Posterior cingulate gyrus (tissue), 11 donors: ENCODE results near the gene MAGEC1.
"Not testable (repeated sequence)": the region's sequence is repeated elsewhere in the genome, so short reads cannot be mapped to it uniquely, and the experiment has no call there.

Source experiments
- DNase-seq, 10 donors: peaks; one replicate each; pipeline versions ENCODE4 v3.0.0 to v3.0.0-alpha.2; 2020 to 2021; ENCODE audit warnings: mixed read lengths in 3 of 10
- intact Hi-C: fragments of 100-400 bp; cut with DNase I; formaldehyde crosslinking; loops from one replicate; pipeline ENCODE4 v1.15.1; 2023

Gene MAGEC1

GRCh38 chrX:141903400-141904155 lies at the start of gene MAGEC1:
Gene MAGEC1 (plus strand): TSS chrX:141903894. CDS start chrX:141905073, 1,179 bp downstream.
- peak in 1 of 10 donors; percentile 84 for DNase-seq
- intact Hi-C loops: no loop called here

- intact Hi-C loops: no loop called here
- no peak for DNase-seq
These were observed 46.2 kb upstream of the MAGEC1 start for GRCh38 chrX:141857479-141857878.

GRCh38 chrX:141879616-141880015 lies 24.1 kb upstream of the MAGEC1 start:
- DNase-seq: no peak
- intact Hi-C loops: no loop called here

- DNase-seq: not testable (repeated sequence)
These were observed 14.9 kb upstream of the MAGEC1 start for GRCh38 chrX:141888811-141889210.

GRCh38 chrX:141894733-141895132 lies 9.0 kb upstream of the MAGEC1 start:
- intact Hi-C loops: no loop called here
- no peak for DNase-seq

More at GRCh38 chrX:141888811-141889210, 14.9 kb upstream of the MAGEC1 start:
- intact Hi-C loops: not testable (repeated sequence)

GRCh38 chrX:141897690-141898089 lies 6.0 kb upstream of the MAGEC1 start:
- DNase-seq: no peak
- intact Hi-C loops: no loop called here

- intact Hi-C loops: no loop called here
- DNase-seq: no peak
These were observed 1.3 kb upstream of the MAGEC1 start for GRCh38 chrX:141902366-141902765.

- no peak for DNase-seq
- intact Hi-C loops: no loop called here
These were observed 568 bp downstream of the MAGEC1 start for GRCh38 chrX:141904262-141904661.

- intact Hi-C loops: no loop called here
- no peak for DNase-seq
These were observed 14.1 kb downstream of the MAGEC1 start for GRCh38 chrX:141917801-141918200.

GRCh38 chrX:141924293-141924692 lies 20.6 kb downstream of the MAGEC1 start:
- intact Hi-C loops: no loop called here
- no peak for DNase-seq

- no peak for DNase-seq
- intact Hi-C loops: no loop called here
These were observed 24.7 kb downstream of the MAGEC1 start for GRCh38 chrX:141928432-141928831.

GRCh38 chrX:141934059-141934641 lies 30.5 kb downstream of the MAGEC1 start:
- intact Hi-C loops: no loop called here
- DNase-seq: no peak

GRCh38 chrX:141935645-141936044 lies 32.0 kb downstream of the MAGEC1 start:
- intact Hi-C loops: no loop called here

GRCh38 chrX:141936080-141936479 lies 32.4 kb downstream of the MAGEC1 start:
- intact Hi-C loops: no loop called here
- no peak for DNase-seq

More at GRCh38 chrX:141935645-141936044, 32.0 kb downstream of the MAGEC1 start:
- no peak for DNase-seq

- no peak for DNase-seq
- intact Hi-C loops: no loop called here
These were observed 37.5 kb downstream of the MAGEC1 start for GRCh38 chrX:141941234-141941633.

GRCh38 chrX:141945426-141945825 lies 41.7 kb downstream of the MAGEC1 start:
- DNase-seq: no peak

GRCh38 chrX:141947350-141947749 lies 43.7 kb downstream of the MAGEC1 start:
- no peak for DNase-seq
- intact Hi-C loops: no loop called here

More at GRCh38 chrX:141945426-141945825, 41.7 kb downstream of the MAGEC1 start:
- intact Hi-C loops: no loop called here

- DNase-seq: peak in 1 of 10 donors; percentile 46
- intact Hi-C loops: no loop called here
These were observed 48.9 kb downstream of the MAGEC1 start for GRCh38 chrX:141952603-141953002.

- intact Hi-C loops: no loop called here
- DNase-seq: no peak
These were observed 55.0 kb downstream of the MAGEC1 start for GRCh38 chrX:141958675-141959074.
